ENCODE data around the gene NT5C.

NT5C gene

GRCh38 chr17:75087182-75087557, 44.4 kb downstream of the NT5C start:
- peak overlapping the region; percentile 88 for H3K56ac ChIP-seq (ENCODE audit: low read length)
- H2AK5ac ChIP-seq (ENCODE audit: low read length) = peak overlapping the region; percentile 72
- no peak overlapping the region for H2BK15ac ChIP-seq (replicated peaks; ENCODE audit: low read depth)
- no peaks in the 10 kb centered on the region for H3K36me3 ChIP-seq (ENCODE audit: control insufficient read depth, insufficient read depth, low read length)
- H3K79me1 ChIP-seq (ENCODE audit: low read length) = peaks cover 14% of the 10 kb centered on the region
- peak overlapping the region; percentile 64 for H3K4me2 ChIP-seq (ENCODE audit: low read length)
- H4K5ac ChIP-seq (ENCODE audit: low read length) = no peak overlapping the region
- no CpG with 5 or more reads among the region's 12 CpGs for WGBS (ENCODE audit: extremely low coverage, insufficient coverage, low lambda C conversion rate)
- peaks cover 16% of the 10 kb centered on the region for H3K79me2 ChIP-seq (ENCODE audit: control insufficient read depth, insufficient read depth, low read length)
- peak overlapping the region; percentile 96 for H2BK5ac ChIP-seq (ENCODE audit: low read length)
- peak overlapping the region; percentile 90 for H2BK120ac ChIP-seq (ENCODE audit: low read depth, low read length)
- H3K18ac ChIP-seq (ENCODE audit: low read length) = peak overlapping the region; percentile 62
- H3K4ac ChIP-seq (ENCODE audit: low read depth, low read length) = peak overlapping the region; percentile 49
- H3K9ac ChIP-seq (ENCODE audit: low read length) = peak overlapping the region; percentile 88
- H3K27ac ChIP-seq (ENCODE audit: low read depth, low read length) = peak overlapping the region; percentile 99
- H3K23ac ChIP-seq (ENCODE audit: low read length) = peak overlapping the region; percentile 72
- no peak for DNase-seq
- H3K4me3 ChIP-seq (ENCODE audit: low read length) = peak overlapping the region; percentile 21
- H4K8ac ChIP-seq (ENCODE audit: low read depth, low read length) = no peak overlapping the region
- peaks cover 27% of the 10 kb centered on the region for H3K4me1 ChIP-seq (ENCODE audit: control insufficient read depth, low read depth, low read length)
- H3K27me3 ChIP-seq (ENCODE audit: insufficient read depth, low read length, poor library complexity) = no peaks in the 10 kb centered on the region

GRCh38 chr17:75086496-75087181, 44.9 kb downstream of the NT5C start:
- no CpG with 5 or more reads among the region's 15 CpGs for WGBS (ENCODE audit: extremely low coverage, insufficient coverage, low lambda C conversion rate)
- H3K23ac ChIP-seq (ENCODE audit: low read length) = no peak overlapping the region
- peaks cover 24% of the 10 kb centered on the region for H3K4me1 ChIP-seq (ENCODE audit: control insufficient read depth, low read depth, low read length)
- H2BK5ac ChIP-seq (ENCODE audit: low read length) = no peak overlapping the region
- H3K18ac ChIP-seq (ENCODE audit: low read length) = no peak overlapping the region
- peaks cover 12% of the 10 kb centered on the region for H3K79me2 ChIP-seq (ENCODE audit: control insufficient read depth, insufficient read depth, low read length)
- no peak overlapping the region for H3K4ac ChIP-seq (ENCODE audit: low read depth, low read length)
- H2BK15ac ChIP-seq (replicated peaks; ENCODE audit: low read depth) = no peak overlapping the region
- H3K27me3 ChIP-seq (ENCODE audit: insufficient read depth, low read length, poor library complexity) = no peaks in the 10 kb centered on the region
- peak overlapping the region; percentile 94 for H2AK5ac ChIP-seq (ENCODE audit: low read length)
- H3K56ac ChIP-seq (ENCODE audit: low read length) = peak overlapping the region; percentile 6
- no peak overlapping the region for H4K5ac ChIP-seq (ENCODE audit: low read length)
- no peak overlapping the region for H2BK120ac ChIP-seq (ENCODE audit: low read depth, low read length)
- no peak overlapping the region for H3K4me3 ChIP-seq (ENCODE audit: low read length)
- H3K9ac ChIP-seq (ENCODE audit: low read length) = no peak overlapping the region
- no peak overlapping the region for H3K4me2 ChIP-seq (ENCODE audit: low read length)
- H3K27ac ChIP-seq (ENCODE audit: low read depth, low read length) = no peak overlapping the region
- H3K36me3 ChIP-seq (ENCODE audit: control insufficient read depth, insufficient read depth, low read length) = no peaks in the 10 kb centered on the region
- H3K79me1 ChIP-seq (ENCODE audit: low read length) = peaks cover 10% of the 10 kb centered on the region
- no peak for DNase-seq
- no peak overlapping the region for H4K8ac ChIP-seq (ENCODE audit: low read depth, low read length)

- Histone ChIP-seq H4K8ac (ENCODE audit: low read depth, low read length) (no peak overlapping the region), H3K4me3 (ENCODE audit: low read length) (no peak overlapping the region), H3K18ac (ENCODE audit: low read length) (no peak overlapping the region), H3K27ac (ENCODE audit: low read depth, low read length) (no peak overlapping the region), H3K23ac (ENCODE audit: low read length) (no peak overlapping the region), H4K5ac (ENCODE audit: low read length) (no peak overlapping the region), H2BK5ac (ENCODE audit: low read length) (peak overlapping the region; percentile 23), H3K36me3 (ENCODE audit: control insufficient read depth, insufficient read depth, low read length) (no peaks in the 10 kb centered on the region), H3K4me1 (ENCODE audit: control insufficient read depth, low read depth, low read length) (peaks cover 13% of the 10 kb centered on the region), H3K56ac (ENCODE audit: low read length) (peak overlapping the region; percentile 59), H2AK5ac (ENCODE audit: low read length) (no peak overlapping the region), H3K4me2 (ENCODE audit: low read length) (no peak overlapping the region), H3K4ac (ENCODE audit: low read depth, low read length) (no peak overlapping the region), H3K9ac (ENCODE audit: low read length) (no peak overlapping the region), H2BK120ac (ENCODE audit: low read depth, low read length) (no peak overlapping the region), H3K79me1 (ENCODE audit: low read length) (no peaks in the 10 kb centered on the region), H3K79me2 (ENCODE audit: control insufficient read depth, insufficient read depth, low read length) (no peaks in the 10 kb centered on the region), H3K27me3 (ENCODE audit: insufficient read depth, low read length, poor library complexity) (no peaks in the 10 kb centered on the region), H2BK15ac (replicated peaks; ENCODE audit: low read depth) (no peak overlapping the region)
- no CpG with 5 or more reads among the region's 14 CpGs for WGBS (ENCODE audit: extremely low coverage, insufficient coverage, low lambda C conversion rate)
- DNase-seq = peak; percentile 74
Observed at GRCh38 chr17:75084039-75084660, 47.4 kb downstream of the NT5C start.

DNA sequence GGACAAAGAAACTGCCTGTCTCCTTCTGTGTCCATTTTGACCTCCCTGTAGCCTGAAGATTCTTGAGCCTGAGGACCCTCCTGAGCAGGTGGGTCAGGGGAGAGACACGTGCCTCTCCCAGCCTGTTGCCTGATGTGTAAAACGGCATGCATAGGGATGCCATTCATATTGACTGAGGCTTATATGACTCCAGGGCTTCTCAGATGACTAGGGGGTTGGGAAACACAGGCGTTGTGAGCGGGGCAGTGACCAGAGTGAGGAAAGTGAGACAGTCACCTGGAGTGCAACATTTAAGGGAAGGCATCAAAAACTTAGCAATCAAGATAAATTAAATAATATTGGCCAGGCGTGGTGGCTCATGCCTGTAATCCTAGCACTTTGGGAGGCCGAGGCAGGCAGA, 48.9 kb downstream of the NT5C start:
- Histone ChIP-seq H2BK5ac (ENCODE audit: low read length) (peak overlapping the region; percentile 31), H3K27ac (ENCODE audit: low read depth, low read length) (no peak overlapping the region), H4K8ac (ENCODE audit: low read depth, low read length) (no peak overlapping the region), H3K36me3 (ENCODE audit: control insufficient read depth, insufficient read depth, low read length) (no peaks in the 10 kb centered on the region), H3K56ac (ENCODE audit: low read length) (peak overlapping the region; percentile 12), H4K5ac (ENCODE audit: low read length) (no peak overlapping the region), H3K79me1 (ENCODE audit: low read length) (no peaks in the 10 kb centered on the region), H2BK120ac (ENCODE audit: low read depth, low read length) (no peak overlapping the region), H3K79me2 (ENCODE audit: control insufficient read depth, insufficient read depth, low read length) (no peaks in the 10 kb centered on the region), H3K18ac (ENCODE audit: low read length) (no peak overlapping the region), H3K27me3 (ENCODE audit: insufficient read depth, low read length, poor library complexity) (no peaks in the 10 kb centered on the region), H3K4me2 (ENCODE audit: low read length) (no peak overlapping the region), H3K4ac (ENCODE audit: low read depth, low read length) (no peak overlapping the region), H3K23ac (ENCODE audit: low read length) (no peak overlapping the region), H2BK15ac (replicated peaks; ENCODE audit: low read depth) (no peak overlapping the region), H3K4me3 (ENCODE audit: low read length) (no peak overlapping the region), H3K4me1 (ENCODE audit: control insufficient read depth, low read depth, low read length) (peaks cover 21% of the 10 kb centered on the region), H3K9ac (ENCODE audit: low read length) (no peak overlapping the region), H2AK5ac (ENCODE audit: low read length) (peak overlapping the region; percentile 72)
- WGBS (ENCODE audit: extremely low coverage, insufficient coverage, low lambda C conversion rate) = no CpG with 5 or more reads among the region's 6 CpGs
- no peak for DNase-seq

DNA sequence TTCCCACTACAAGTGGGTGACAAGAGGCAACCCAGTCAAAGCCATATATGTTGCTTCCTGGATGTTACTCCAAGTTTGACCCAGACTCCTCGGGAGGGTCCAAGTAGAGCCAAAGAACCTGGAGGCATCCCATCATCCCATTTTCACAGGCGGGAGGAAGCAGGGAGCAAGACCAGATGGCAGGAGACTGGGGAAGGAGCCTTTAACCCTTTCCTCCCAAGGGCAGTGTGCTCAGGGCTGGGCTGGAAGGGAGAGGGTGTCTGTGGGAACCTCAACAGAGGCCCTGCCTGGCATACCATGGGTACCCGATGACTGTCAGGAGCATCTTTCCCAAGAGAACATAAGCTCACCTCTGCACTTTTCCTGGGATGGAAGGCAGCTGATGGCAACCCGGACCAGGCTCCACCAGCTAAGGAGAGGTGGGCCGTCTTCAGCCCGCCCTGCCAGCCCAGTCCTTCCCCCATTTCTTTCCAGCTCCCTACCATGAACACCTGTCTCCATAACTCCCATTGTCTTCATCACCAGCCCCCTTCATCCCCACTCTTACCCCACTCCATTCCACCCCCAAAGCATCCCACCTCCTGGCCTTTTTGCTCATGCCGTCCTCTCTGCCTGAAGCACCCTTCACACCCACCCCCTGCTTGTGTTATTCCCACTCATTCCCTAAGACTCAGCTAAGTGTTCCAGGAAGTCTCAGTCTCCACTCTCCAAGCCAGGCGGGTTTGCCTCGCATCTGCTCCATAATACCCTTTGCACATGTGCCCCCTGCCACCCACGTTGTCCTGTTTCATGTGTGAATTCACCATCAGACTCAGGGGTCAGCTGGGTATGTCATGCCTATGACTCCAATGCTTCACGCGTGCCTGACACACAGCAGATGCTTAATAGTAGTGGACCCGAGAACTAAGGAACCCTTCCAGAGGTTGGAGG, 49.7 kb downstream of the NT5C start:
- no peak for DNase-seq
- Histone ChIP-seq H4K5ac (ENCODE audit: low read length) (no peak overlapping the region), H3K36me3 (ENCODE audit: control insufficient read depth, insufficient read depth, low read length) (no peaks in the 10 kb centered on the region), H3K27me3 (ENCODE audit: insufficient read depth, low read length, poor library complexity) (no peaks in the 10 kb centered on the region), H3K79me2 (ENCODE audit: control insufficient read depth, insufficient read depth, low read length) (no peaks in the 10 kb centered on the region), H3K18ac (ENCODE audit: low read length) (no peak overlapping the region), H2BK15ac (replicated peaks; ENCODE audit: low read depth) (no peak overlapping the region), H3K27ac (ENCODE audit: low read depth, low read length) (no peak overlapping the region), H2AK5ac (ENCODE audit: low read length) (peak overlapping the region; percentile 72), H3K4me3 (ENCODE audit: low read length) (no peak overlapping the region), H2BK120ac (ENCODE audit: low read depth, low read length) (no peak overlapping the region), H3K79me1 (ENCODE audit: low read length) (no peaks in the 10 kb centered on the region), H3K4ac (ENCODE audit: low read depth, low read length) (no peak overlapping the region), H3K56ac (ENCODE audit: low read length) (peak overlapping the region; percentile 12), H3K23ac (ENCODE audit: low read length) (no peak overlapping the region), H3K4me2 (ENCODE audit: low read length) (no peak overlapping the region), H3K4me1 (ENCODE audit: control insufficient read depth, low read depth, low read length) (peaks cover 20% of the 10 kb centered on the region), H2BK5ac (ENCODE audit: low read length) (no peak overlapping the region), H3K9ac (ENCODE audit: low read length) (no peak overlapping the region), H4K8ac (ENCODE audit: low read depth, low read length) (no peak overlapping the region)
- WGBS (ENCODE audit: extremely low coverage, insufficient coverage, low lambda C conversion rate) = no CpG with 5 or more reads among the region's 13 CpGs
